H4 (cell line): ENCODE data around the gene RNF11. TPM values are rescaled to one million over a fixed set of nuclear protein-coding genes. Genes with fewer than 3 reads are reported as not detected.

Experiments
- DNase-seq: peaks from one replicate; pipeline ENCODE4 v3.0.0-alpha.2; 2015; ENCODE audit warnings: low spot score
- total RNA-seq: library from RNA; depleted of rRNA; stranded (reverse); fragments of >200 nt; shearing (Covaris generic); gene quantifications from 2 replicates; pipeline ENCODE4 v1.2.3, GENCODE V29; 2014

The RNF11 gene
- total RNA-seq, 1 experiment from 2014 or later = 123 TPM

- peak; percentile 19 for DNase-seq
Observed at GRCh38 chr1:51263147-51263877, 27.2 kb downstream of the RNF11 start.

- peak; percentile 97 for DNase-seq
Observed at GRCh38 chr1:51264451-51264850, 28.4 kb downstream of the RNF11 start.

- DNase-seq = no peak
Observed at GRCh38 chr1:51265618-51266017, 29.5 kb downstream of the RNF11 start.

GRCh38 chr1:51266181-51266580 is 30.1 kb downstream of the RNF11 start:
- DNase-seq = no peak

GRCh38 chr1:51266791-51267190 is 30.7 kb downstream of the RNF11 start:
- DNase-seq = no peak

GRCh38 chr1:51268634-51269033 is 32.6 kb downstream of the RNF11 start:
- no peak for DNase-seq

GRCh38 chr1:51270751-51271150 is 34.7 kb downstream of the RNF11 start:
- no peak for DNase-seq

- no peak for DNase-seq
Observed at GRCh38 chr1:51272916-51273315, 36.8 kb downstream of the RNF11 start.

GRCh38 chr1:51274676-51275075 is 38.6 kb downstream of the RNF11 start:
- no peak for DNase-seq

GRCh38 chr1:51276286-51276685 is 40.2 kb downstream of the RNF11 start:
- no peak for DNase-seq

GRCh38 chr1:51280321-51280978 is 44.4 kb downstream of the RNF11 start:
- no peak for DNase-seq

- DNase-seq = no peak
Observed at GRCh38 chr1:51281807-51282206, 45.7 kb downstream of the RNF11 start.

- no peak for DNase-seq
Observed at GRCh38 chr1:51282605-51283004, 46.5 kb downstream of the RNF11 start.

GRCh38 chr1:51283979-51284378 is 47.9 kb downstream of the RNF11 start:
- DNase-seq = no peak

GRCh38 chr1:51284487-51284954 is 48.4 kb downstream of the RNF11 start:
- DNase-seq = no peak

- no peak for DNase-seq
Observed at GRCh38 chr1:51285055-51285454, 49.0 kb downstream of the RNF11 start.

- no peak for DNase-seq
Observed at GRCh38 chr1:51287966-51288365, 51.9 kb downstream of the RNF11 start.

GRCh38 chr1:51288578-51288977 is 52.5 kb downstream of the RNF11 start:
- no peak for DNase-seq

- DNase-seq = no peak
Observed at GRCh38 chr1:51289676-51290488, 53.8 kb downstream of the RNF11 start.

GRCh38 chr1:51290489-51290847 is 54.4 kb downstream of the RNF11 start:
- DNase-seq = no peak

GRCh38 chr1:51293898-51294515 is 57.9 kb downstream of the RNF11 start:
- no peak for DNase-seq

GRCh38 chr1:51294566-51295184 is 58.6 kb downstream of the RNF11 start:
- DNase-seq = peak; percentile 6
